DMS79 (cell line): ENCODE measurements around the gene WT1.
"Not testable (repeated sequence)": the region's sequence is repeated elsewhere in the genome, so short reads cannot be mapped to it uniquely, and the experiment has no call there.

ENCODE experiments used
- DNase-seq: peaks from one replicate; lab custom pipeline; 2025; lab: John Stamatoyannopoulos, UW

Gene WT1

DNA sequence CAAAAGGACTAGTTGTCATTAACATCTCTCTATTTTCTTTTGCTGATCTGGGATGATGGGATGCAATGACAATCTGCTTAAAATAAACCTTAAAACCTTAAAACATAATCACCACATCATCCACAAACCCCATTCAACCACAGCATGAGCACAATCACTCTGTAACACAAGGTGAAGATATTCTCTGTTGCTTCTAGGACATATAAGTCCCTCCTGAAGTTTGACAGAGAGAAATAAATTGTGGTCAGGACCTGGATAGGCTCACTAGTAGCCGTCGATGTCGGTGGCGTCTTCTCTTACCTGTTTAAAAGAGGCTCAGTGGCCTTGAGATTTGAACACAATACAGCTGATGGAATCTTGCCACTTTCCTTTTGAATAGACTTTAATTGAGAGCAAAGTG, 47.9 kb downstream of the WT1 start:
- no peak for DNase-seq

DNA sequence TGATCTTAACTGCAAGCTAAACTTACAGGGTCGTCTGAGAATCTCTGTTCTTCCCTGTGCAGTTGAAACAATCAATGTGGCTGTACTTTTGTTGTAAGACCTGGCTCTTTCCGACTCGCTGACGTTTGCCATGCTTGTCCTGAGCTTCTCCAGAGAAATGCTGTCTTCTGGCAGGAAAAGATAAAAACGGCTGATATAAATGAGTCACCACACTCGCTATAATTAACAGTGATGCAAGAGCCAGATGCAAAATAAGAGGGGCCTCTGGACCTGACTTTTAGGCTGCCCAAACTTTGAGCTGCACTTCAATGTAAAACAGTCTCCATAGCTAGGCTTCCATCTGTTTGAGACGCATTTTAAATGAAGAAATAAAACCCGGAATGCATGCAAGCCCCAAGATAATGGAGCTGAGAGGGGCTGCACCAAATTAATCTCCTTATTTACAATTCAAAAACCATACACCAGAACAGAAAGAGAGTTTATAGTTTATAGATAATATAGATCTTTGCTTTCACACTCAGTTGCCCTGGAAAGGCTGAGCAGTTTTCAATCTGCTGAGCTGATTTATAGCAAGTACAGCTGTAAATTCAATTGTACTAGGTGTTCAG, 48.5 kb downstream of the WT1 start:
- DNase-seq = no peak

DNA sequence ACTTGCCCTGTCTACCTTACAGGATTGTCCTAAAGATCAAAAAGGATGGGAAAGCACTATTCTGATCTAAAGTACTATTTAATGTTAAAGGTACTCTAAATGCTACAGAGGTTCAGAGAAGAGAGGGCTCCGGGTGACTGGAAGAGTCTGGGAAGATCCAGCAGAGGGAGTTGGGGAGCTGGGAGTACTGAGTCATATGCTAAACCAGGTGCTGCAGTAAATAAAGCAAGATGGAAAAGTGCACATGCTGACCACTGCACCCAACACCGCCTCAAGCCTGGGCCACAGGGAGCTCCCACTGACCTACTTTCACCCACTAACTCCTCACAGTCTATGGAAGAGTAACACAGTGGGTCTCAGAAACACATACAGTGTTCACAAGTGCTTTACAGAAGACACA, 49.3 kb downstream of the WT1 start:
- no peak for DNase-seq

DNA sequence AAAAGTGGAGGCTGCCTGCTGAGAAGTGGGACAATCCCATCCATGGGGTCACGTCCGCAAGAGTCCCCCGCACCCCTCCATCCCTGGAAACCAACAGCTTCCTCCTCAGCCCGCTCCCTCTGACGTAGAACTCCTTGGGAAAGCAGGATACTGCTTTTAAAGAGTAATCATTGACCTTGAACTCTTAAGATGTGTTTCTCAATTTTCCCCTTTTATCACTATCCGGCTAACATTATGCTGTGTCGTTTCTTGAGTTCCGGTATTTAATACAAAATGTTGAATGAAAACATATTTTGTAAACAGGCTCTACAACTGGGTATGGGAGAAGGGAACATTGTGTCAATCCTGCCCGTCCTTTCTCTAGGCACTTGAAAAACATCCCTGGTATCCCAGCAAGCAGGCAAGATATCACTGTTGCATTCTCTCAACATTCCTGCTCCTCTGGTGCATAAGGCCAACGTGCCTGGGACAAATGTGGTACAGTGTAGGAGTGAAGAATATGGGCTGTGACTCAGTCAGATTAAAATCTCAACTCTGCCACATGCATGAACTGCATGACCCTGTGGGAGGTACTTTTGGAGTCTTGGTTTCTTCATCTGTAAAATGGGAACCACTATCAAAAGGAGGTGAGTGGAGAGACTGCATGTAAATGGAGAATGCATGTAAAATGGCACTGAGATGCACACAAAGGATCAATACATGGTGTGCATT, 52.8 kb downstream of the WT1 start:
- DNase-seq = no peak

DNA sequence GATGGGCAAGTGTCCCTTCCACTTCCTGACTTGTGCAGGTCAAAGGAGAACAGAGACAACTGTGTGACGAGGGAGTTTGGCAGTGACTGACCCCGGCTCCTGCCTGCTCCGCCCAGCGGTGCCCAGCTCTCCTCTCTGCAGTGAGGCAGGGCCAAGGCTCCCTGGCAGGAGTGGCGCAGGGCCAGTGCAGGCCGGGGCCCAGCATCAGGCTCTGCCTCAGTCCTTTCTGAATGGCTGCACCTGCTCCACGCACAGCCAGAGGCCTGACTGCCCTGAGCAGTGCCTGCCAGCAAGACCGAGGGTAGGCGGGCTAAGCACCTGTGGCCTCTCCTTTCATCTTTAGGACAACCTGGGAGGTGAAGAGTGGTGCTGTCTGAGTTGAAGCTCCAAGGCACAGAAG, 54.2 kb downstream of the WT1 start:
- no peak for DNase-seq

DNA sequence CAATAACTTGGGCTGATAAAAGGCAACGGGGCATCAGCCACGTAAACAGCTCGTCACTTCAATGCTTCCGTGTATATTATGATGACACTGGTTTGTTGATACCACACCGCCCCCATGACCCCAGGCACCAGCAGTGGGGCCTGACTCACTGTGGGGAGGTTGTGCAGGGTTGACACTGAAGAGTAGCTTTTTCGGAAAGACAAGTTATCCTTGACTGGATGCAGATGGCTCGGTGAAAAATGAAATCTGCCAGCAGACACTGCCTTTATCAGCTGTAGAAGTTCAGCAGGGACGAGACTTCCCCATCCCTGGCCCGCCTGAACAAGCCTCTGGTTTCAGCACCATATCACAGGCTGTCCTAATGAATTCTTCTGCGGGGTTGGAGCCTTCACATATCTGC, 55.6 kb downstream of the WT1 start:
- no peak for DNase-seq

DNA sequence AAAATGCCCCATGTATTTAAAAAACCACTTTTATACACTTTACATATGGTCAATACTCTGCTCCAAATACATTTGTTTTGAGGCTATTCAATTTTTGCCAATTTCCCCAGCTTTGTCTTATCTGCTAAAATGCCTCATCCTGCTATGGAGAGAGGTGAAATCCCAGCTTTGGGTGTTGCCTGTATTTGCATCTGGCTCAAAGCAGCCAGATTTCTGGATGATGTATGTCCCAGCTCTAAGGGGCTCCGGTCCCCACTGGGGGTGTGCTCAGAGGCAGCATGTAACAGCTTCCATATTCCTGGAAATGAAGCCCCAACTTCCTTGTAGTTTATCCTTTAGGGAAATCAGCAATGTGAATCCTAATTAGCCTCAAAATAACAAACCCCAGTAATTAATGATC, 59.5 kb downstream of the WT1 start:
- DNase-seq = no peak

DNA sequence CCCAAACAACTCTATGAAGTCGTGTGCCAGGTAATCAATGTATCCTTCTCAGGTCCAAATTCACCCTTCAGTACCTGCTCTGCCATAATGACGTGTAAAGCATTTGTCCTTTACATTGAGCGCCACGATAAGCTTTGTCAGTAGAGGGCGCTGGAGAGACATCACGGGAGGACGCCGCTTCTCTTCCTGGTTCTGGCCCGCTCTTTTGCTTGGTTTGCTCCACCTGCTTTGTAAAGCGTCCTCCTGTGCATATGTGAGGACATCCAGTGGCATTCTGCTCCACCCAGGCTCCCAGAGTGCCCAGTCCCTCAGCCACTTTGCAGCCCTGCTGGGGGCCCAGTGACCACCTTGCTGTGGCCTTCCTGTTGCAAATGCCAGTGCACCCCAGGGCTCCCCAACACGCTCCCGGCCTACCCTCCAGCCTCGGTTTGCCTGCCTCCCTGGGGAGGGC, 61.1 kb downstream of the WT1 start:
- DNase-seq = no peak

DNA sequence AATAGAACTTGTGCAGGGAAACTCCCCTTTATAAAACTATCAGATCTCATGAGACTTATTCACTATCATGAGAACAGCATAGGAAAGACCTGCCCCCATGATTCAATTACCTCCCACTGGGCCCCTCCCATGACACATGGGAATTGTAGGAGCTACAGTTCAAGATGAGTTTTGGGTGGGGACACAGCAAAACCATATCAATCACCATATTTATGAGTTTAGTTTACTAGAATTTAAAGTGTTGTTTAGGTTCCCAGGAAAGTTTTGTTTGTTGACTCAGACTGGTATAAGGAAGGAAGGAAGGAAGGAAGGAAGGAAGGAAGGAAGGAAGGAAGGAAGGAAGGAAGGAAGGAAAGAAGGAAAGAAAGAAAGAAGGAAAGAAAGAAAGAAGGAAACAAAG, 65.4 kb downstream of the WT1 start:
- DNase-seq = not testable (repeated sequence)

DNA sequence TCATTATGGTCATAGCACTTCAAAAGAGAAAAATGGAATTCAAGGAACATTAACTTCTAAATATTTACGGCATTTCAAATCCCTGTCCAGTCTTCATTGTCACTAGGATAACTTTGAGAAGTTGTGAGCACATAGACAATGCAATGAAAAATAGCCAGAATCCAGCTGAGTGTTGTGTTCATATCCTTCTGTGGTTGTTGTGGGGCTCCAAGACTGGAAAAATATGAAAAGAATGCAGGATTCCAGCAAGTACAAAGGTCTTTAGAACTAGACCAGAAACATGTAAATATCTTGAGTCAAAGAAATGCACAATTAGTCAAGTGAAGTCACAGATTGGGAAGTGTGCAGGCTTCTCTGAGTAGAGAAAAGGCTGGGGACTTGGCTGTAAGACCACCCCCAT, 68.7 kb downstream of the WT1 start:
- DNase-seq = no peak

DNA sequence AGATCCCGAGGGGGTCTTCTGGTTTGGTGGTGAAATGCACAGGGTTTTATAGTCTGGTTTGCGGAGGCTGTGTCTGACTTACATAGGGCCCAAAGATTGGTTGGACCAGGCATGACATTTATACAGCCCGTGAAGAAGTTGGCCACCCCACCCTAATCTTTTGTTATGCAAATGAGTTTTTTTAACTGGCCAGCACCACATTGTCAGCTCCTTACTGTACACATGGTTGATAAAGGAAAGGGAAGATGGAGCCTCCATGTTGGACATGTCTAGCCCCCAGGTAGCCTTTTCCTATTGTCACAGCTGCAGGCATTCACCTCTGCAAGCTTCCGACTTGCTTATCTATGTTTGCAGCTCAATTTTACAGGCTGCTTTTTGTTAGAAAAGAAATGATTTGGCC, 70.1 kb downstream of the WT1 start:
- DNase-seq = no peak

DNA sequence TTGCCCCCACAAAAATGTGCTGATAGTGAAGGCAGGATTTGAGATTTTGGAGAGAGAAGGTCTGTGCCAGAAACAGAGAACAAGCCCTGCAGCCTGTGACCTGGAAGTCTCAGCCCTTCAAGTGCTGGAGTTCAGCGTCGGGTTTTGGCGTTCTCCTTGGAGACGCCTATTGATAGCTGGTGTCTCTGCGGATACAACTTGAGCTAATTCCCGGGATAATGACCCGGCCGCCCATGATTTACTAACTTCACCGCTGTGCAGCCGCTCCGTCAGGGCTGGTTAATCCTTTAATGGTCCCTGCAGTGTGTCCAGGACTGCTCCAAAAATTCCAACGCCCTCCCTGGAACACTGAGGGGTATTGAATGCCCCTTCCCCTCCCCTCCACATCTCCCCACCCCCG, 76.6 kb downstream of the WT1 start:
- DNase-seq = no peak

DNA sequence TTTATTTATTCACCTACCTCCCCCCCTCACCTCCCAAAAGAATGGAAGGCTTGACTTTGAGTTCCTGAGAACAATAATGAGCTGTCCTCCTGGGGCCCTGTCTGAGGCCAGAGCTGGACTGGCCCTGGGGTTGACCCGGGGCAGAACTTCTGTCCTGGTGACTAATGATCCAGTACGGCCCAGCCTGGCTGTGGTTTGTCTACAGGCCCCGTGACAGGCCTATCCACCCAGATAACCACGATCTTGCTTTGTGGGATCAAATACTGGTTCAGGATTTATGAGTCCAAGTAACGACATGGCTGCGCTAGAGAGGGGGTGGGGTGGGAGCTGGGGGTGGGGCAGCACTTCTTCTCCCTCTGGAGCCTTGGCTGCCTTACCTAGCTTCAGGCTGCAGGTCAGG, 81.5 kb downstream of the WT1 start:
- no peak for DNase-seq

DNA sequence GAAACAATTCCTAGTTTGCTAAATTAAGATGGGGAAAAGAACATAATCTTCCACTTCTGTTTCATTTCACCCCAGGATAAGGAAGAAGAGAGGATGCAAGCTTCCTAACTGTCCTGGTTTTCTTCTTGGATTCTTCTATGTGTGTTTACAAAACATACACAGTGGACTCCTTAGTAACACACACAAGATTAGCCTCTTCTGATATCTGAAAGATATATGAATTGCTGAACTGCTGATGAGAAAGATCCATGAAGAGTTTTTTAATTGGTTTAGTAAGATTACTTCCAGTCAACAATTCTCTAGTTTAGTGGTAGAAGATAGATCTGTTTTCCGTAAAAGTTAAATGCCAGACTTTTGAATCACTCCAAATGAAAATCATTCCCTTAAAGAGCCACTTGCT, 86.8 kb downstream of the WT1 start:
- no peak for DNase-seq

DNA sequence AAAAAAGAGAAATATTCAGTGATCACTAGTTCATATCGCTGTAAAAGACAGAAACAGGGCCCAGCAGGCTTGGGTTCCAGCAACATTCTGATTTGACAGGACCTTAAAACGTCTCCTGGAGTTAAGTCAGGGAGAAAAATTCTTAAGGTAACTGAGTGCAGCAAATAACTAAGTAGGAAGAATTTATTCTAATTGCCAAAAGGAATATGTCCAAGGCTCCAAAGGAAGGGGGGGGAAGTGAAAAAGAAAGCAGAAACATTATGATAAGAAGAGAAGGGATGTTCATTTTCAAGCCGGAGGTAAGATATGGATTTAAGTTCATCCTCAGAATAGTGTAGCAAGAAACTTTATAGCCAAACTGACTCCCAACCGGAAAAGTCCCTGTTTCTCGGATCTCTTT, 90.4 kb downstream of the WT1 start:
- no peak for DNase-seq

DNA sequence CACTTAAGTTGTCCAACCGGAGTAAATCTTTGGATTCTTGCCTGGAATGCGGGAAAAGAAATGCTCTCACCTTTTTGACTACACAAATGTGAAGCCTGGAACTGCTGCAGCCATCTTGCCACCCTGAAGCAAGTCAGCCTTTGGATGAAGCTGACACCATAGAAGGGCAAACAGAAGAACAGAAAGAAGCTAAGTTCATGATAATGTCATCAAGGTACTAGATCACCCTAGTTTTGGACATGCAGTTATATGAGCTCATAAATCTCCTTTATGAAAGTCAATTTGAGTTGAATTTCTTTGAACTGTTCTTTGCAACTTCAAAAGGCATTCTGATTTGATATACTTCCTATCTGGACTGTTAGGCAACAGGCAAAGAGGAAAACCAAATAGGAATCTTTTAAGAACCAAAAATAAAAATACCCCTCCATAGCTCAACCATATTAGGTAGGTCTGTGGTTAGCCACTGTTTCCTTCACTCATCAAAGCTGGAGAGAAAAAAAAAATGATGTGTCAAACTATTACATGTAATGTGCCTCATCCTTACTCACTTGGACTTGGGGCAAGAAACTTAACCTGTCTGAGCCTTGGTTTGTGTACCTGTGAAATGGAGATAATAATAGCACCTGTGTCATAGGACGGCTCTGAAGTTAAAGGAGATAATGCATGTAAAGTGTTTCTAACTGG, 91.9 kb downstream of the WT1 start:
- DNase-seq = no peak

DNA sequence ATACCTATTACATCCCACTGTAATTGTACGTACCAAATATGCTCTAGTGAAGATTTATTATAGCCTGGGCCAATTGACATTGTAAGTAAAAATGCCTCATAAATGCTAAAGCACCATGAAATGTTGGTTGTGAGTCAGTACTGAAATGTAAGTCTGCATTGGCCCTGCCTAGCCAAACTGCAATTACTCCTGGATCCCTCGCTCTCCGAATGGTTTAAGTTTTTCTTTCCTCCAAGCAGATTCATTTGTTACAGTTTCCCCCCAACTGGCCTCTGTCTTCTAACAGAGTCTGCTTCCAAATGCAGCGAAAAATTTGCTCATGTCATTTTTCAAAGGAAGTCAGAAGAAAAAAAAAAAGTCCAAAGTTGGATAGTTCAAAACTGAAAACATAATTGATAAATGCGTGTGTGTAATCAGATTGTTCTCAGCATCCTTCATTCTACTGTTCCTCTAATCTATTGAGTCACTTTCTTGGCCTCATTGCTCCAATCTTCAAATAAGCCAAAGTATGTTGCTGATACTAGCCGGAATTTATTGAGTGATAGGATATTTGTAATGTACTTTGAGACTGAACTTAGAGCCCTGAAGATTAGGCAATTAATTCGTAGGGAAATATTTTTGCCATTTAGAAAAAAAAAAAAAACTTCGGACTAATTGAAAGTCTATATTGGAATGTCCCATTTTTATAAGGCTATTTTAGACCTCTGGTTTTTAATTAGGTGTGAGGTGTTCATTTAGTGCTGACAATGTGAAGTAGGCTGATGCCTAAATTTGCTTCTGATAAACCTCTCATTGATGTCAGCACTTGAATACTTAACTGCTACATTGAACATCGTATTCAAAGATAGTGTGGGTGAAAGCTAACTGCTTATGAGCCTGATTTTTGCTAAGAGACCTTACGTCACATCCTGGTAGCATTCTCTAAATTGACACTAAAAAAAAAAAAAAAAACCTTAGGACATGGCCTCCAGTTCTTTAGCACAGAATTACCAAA, 93.4 kb downstream of the WT1 start:
- DNase-seq = no peak

DNA sequence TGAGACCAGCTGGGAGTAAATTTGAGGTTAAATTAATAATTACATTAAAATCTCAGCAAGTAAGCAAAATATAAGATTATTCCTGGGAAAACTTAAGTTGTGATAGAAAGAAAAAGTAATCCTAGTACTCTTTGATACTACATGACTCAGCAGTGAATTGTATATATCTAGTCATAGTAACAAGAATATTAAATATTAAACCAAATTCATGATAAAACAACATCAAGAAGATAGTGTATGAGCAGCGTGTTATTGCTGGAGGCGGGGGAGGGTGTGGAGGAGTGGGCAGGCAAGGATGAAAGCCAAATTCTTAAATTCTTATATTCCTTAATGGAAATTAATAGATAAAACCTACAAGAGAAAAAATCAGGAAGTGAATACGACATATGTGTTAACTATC, 95.2 kb downstream of the WT1 start:
- DNase-seq = no peak
